ENCODE results near the gene AGBL4.

DNA sequence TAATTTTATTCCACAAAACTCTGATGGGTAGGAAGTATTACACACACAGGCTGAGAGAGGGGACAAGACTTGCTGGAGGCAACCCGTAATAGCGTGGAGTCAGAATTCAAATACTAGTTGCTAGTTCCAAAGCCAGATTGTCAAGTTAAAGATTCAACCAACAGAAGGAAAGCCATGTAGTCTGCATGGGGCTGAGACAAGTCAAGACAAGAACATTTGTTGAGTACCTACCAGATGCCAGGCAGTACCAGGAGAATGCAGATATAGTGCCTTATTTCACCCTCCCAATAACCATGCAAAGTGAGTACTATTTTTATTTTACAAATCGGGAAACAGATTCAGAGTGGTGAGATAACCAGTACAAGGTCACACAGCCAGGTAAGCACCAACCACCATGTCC, 1441.3 kb downstream of the AGBL4 start:
- TF ChIP-seq CTCF (conservative IDR thresholded peaks at IDR 0.05; ENCODE audit: low read depth, low read length) (no peak), ELK1 (IDR thresholded peaks at IDR 0.05; ENCODE audit: borderline replicate concordance, low read depth, low read length) (no peak), FOS (IDR thresholded peaks at IDR 0.05; ENCODE audit: low read depth, low read length) (no peak), CEBPB (IDR thresholded peaks at IDR 0.05; ENCODE audit: low read depth, low read length) (no peak), SMC3 (IDR thresholded peaks at IDR 0.05; ENCODE audit: low read depth, low read length) (no peak), MAFK (IDR thresholded peaks at IDR 0.05; ENCODE audit: low read depth, low read length) (no peak), MAZ (IDR thresholded peaks at IDR 0.05; ENCODE audit: borderline replicate concordance, low read depth, low read length) (no peak), POLR2A (IDR thresholded peaks at IDR 0.05; ENCODE audit: low read depth, low read length) (no peak), RFX5 (IDR thresholded peaks at IDR 0.05; ENCODE audit: low read depth, low read length) (no peak), RAD21 (IDR thresholded peaks at IDR 0.05; ENCODE audit: low read length) (no peak)
